ENCODE measurements around the gene KRT36.

KRT36 gene

DNA sequence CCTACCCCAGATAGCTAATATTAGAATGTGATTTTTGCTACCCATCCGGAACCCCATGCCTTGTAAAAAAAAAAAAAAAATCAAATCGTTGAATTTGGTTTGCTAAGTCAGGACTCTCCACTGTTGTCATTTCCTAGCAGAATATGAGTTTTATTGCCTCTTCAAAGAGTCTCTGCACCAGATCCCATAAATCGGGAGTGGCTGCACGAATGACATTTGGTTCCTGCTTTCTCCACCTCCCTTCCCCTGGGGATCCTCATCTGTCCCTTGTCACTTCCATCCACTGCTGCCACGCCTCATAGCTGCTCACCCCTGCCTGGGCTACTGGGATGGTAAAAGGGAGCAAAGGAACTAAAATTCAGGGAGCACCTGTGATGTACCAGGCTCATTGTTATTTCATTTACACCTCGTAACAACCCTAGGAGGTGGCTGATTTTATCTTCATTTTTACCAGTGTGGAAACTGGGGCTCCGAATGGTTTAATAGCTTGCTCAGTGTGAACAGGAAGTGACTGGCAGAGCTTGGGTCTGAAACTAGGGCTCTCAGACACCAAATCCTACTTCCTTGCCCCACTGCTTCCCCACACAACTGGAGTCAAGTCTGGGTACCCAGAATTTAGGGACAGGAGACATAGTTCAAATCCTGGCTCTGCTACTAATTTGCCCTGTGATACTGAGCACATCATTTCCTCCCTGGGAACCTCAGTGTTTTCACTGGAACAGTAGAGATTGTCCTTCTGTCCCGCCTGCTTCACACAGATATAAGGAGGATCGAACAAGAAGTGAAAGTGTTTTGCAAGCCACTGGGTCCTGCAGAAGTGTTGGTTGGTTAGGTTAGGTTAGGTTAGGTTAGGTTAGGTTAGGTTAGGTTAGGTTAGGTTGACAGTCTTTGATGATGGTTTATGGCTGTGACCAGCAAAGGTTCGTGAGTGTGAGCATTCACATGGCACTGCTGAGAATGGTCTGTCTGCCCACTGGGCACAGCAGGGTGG is 585 bp upstream of the KRT36 start:
- Histone ChIP-seq H3K27me3 (ENCODE audit: insufficient read depth, poor library complexity, severe bottlenecking) (no peaks in the 10 kb centered on the region), H3K4me1 (ENCODE audit: insufficient read depth, poor library complexity, severe bottlenecking) (peaks cover 7% of the 10 kb centered on the region), H3K36me3 (ENCODE audit: low read depth) (no peaks in the 10 kb centered on the region), H3K4me3 (ENCODE audit: severe bottlenecking) (no peak overlapping the region), H3K9me3 (ENCODE audit: severe bottlenecking) (no peaks in the 10 kb centered on the region), H3K27ac (ENCODE audit: poor library complexity, severe bottlenecking) (no peak overlapping the region)
- DNase-seq (ENCODE audit: low spot score) (no peak), ATAC-seq (ENCODE audit: low read depth) (no peak)
- TF ChIP-seq CTCF (IDR thresholded peaks at IDR 0.05; ENCODE audit: poor library complexity, severe bottlenecking) = no peak

- DNase-seq (ENCODE audit: low spot score) (no peak), ATAC-seq (ENCODE audit: low read depth) (no peak)
- Histone ChIP-seq H3K4me1 (ENCODE audit: insufficient read depth, poor library complexity, severe bottlenecking) (no peaks in the 10 kb centered on the region), H3K9me3 (ENCODE audit: severe bottlenecking) (no peaks in the 10 kb centered on the region), H3K27me3 (ENCODE audit: insufficient read depth, poor library complexity, severe bottlenecking) (no peaks in the 10 kb centered on the region), H3K27ac (ENCODE audit: poor library complexity, severe bottlenecking) (no peak overlapping the region), H3K36me3 (ENCODE audit: low read depth) (no peaks in the 10 kb centered on the region), H3K4me3 (ENCODE audit: severe bottlenecking) (no peak overlapping the region)
- no peak for TF ChIP-seq CTCF (IDR thresholded peaks at IDR 0.05; ENCODE audit: poor library complexity, severe bottlenecking)
Measured at GRCh38 chr17:41486809-41487530, 2.7 kb downstream of the KRT36 start.

- ATAC-seq (ENCODE audit: low read depth) (no peak), DNase-seq (ENCODE audit: low spot score) (no peak)
- no peak overlapping the region for H3K27ac ChIP-seq (ENCODE audit: poor library complexity, severe bottlenecking)
- no peaks in the 10 kb centered on the region for H3K4me1 ChIP-seq (ENCODE audit: insufficient read depth, poor library complexity, severe bottlenecking)
- no peaks in the 10 kb centered on the region for H3K36me3 ChIP-seq (ENCODE audit: low read depth)
- no peak overlapping the region for H3K4me3 ChIP-seq (ENCODE audit: severe bottlenecking)
- no peaks in the 10 kb centered on the region for H3K27me3 ChIP-seq (ENCODE audit: insufficient read depth, poor library complexity, severe bottlenecking)
- H3K9me3 ChIP-seq (ENCODE audit: severe bottlenecking) = no peaks in the 10 kb centered on the region
- TF ChIP-seq CTCF (IDR thresholded peaks at IDR 0.05; ENCODE audit: poor library complexity, severe bottlenecking) = no peak
Measured at GRCh38 chr17:41486316-41486715, 3.4 kb downstream of the KRT36 start.

GRCh38 chr17:41484920-41485904 is 4.5 kb downstream of the KRT36 start:
- no peaks in the 10 kb centered on the region for H3K4me1 ChIP-seq (ENCODE audit: insufficient read depth, poor library complexity, severe bottlenecking)
- ATAC-seq (ENCODE audit: low read depth) (no peak), DNase-seq (ENCODE audit: low spot score) (no peak)
- H3K27ac ChIP-seq (ENCODE audit: poor library complexity, severe bottlenecking) = no peak overlapping the region
- no peak overlapping the region for H3K4me3 ChIP-seq (ENCODE audit: severe bottlenecking)
- H3K9me3 ChIP-seq (ENCODE audit: severe bottlenecking) = no peaks in the 10 kb centered on the region
- no peaks in the 10 kb centered on the region for H3K27me3 ChIP-seq (ENCODE audit: insufficient read depth, poor library complexity, severe bottlenecking)
- no peaks in the 10 kb centered on the region for H3K36me3 ChIP-seq (ENCODE audit: low read depth)
- TF ChIP-seq CTCF (IDR thresholded peaks at IDR 0.05; ENCODE audit: poor library complexity, severe bottlenecking) = no peak
